HL-60/S4 treated with retinoic acid at 250 ng/mL for 4 days and 3 days (cell line): ENCODE measurements around the gene PBXIP1.

Source experiments
- in situ Hi-C: fragments of 300-500 bp; cut with MboI; formaldehyde crosslinking; loops from 2 replicates; pipeline ENCODE4 v1.7.0; 2022; ENCODE audit warnings: low sequenced_read_pairs

PBXIP1 gene, protein sequence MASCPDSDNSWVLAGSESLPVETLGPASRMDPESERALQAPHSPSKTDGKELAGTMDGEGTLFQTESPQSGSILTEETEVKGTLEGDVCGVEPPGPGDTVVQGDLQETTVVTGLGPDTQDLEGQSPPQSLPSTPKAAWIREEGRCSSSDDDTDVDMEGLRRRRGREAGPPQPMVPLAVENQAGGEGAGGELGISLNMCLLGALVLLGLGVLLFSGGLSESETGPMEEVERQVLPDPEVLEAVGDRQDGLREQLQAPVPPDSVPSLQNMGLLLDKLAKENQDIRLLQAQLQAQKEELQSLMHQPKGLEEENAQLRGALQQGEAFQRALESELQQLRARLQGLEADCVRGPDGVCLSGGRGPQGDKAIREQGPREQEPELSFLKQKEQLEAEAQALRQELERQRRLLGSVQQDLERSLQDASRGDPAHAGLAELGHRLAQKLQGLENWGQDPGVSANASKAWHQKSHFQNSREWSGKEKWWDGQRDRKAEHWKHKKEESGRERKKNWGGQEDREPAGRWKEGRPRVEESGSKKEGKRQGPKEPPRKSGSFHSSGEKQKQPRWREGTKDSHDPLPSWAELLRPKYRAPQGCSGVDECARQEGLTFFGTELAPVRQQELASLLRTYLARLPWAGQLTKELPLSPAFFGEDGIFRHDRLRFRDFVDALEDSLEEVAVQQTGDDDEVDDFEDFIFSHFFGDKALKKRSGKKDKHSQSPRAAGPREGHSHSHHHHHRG

GRCh38 chr1:154955718-154956543 is at the start of gene PBXIP1:
PBXIP1 (minus strand) TSS chr1:154956099; CDS start chr1:154953721, 2,378 bp downstream.
- in situ Hi-C loops, result no loop called here

GRCh38 chr1:155005076-155006011 is 49.4 kb upstream of the PBXIP1 start:
- in situ Hi-C loops, result no loop called here

- in situ Hi-C loops, result no loop called here
These were observed 48.6 kb upstream of the PBXIP1 start for GRCh38 chr1:155004352-155005075.

DNA sequence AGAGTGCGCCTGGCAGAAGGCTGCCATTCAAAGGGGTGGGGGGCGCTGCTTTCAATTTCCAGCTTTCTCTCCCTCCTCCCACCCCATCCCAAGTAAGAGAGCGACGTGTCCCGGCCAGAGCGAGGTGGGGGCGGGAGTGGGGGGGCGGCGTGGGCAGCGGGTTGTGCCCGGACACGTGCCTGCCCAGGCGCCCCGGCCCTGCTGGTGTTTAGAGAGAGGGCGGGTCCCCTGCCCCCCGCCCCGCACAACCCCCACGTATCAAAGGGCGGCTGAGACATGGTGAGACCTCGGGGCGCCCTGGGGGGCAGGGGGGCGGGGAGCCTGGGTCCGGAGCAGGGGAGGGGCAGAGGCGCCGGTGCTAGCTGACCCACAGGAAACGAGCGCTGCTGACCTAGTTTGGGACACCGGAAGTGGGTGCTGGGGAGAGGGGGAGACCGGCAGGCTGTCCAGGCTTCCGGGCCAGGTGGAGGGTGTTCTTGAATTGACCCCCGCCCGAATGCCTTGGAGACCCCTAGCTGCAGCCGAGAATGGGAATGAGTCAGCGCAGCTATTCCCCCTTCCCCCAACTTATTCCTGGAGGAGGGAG is 48.0 kb upstream of the PBXIP1 start:
- in situ Hi-C loops, result no loop called here

DNA sequence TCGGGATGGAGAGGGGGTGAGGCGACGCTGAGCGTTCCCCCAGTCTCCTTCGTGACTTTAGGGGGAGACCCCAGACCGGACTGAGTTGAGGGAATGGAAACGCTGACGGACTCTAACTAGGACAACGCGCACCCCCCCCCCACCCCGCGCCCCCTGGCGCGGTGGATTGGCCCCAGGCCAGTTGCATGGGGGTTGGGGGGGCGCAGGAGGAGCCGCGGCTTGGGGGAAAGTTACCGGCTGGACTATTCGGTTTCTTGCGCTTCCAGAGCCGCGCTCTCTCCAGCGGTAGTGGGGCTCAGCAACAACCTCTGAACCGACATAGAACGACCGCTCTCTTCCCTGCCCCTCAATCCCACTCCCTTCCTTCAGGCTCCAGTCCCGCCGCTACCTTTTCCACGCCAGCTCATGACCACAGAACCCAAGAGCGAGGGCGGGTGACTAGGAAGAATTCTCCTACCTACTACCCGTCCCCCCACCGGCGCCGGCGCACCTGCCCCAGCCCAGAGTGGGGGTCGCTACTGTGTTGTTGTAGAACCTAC is 47.4 kb upstream of the PBXIP1 start:
- in situ Hi-C loops, result no loop called here

DNA sequence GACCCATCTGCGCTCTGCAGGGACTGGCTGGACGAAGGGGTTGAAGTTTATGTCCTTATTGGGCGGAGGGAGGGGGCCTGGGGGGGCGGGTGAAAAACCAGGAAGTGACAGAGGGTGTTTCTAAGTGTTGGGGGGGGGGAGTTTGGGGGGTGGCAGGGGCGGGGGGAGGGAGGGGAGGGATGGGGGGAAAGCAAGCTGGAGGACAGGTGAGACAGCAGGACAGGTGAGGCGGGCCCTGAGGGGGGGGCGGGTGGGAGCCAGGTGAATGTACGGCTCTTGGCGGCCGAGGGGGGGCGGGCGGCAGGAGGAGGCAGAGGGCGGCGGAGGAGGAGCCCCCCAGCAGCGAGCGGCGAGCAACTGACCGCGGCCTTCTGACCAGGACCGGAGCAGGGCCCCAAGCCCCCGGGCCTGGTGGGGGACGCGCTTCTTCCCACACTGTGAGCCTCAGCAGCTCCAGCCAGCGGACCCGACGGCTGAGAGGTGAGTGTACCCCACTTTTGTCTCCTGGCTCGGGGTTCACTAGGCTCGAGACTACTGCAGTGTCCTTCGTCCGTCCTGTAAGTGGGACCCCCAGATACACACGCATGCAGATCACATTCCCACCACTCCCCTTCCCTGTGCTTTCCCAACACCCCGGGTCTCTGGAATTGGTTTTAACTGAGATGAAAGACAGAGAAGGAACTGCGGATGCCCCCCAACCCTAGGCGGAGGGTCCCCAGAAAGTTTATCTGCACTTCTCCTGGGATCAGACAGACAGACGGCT is 46.7 kb upstream of the PBXIP1 start, which contains the start of gene ZBTB7B:
ZBTB7B (plus strand) TSS at position 339 of the 763 bp plus-strand sequence. CDS start 11,859 bp downstream, outside the sequence.
- in situ Hi-C loops, result no loop called here

- in situ Hi-C loops, result no loop called here
These were observed 46.0 kb upstream of the PBXIP1 start for GRCh38 chr1:155001675-155002463.

DNA sequence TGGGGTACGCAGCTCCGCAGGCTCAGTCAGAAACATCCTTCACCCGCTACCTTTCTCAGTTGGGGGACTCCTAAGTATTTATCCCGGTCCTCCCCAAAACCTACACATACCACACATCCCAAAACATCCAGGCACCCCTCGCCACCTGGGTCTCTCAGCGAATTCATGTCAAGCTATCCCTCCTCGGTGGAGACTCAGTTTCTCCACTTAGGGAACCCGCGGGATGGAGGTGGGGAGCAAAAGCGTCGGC is 45.5 kb upstream of the PBXIP1 start:
- in situ Hi-C loops, result no loop called here

DNA sequence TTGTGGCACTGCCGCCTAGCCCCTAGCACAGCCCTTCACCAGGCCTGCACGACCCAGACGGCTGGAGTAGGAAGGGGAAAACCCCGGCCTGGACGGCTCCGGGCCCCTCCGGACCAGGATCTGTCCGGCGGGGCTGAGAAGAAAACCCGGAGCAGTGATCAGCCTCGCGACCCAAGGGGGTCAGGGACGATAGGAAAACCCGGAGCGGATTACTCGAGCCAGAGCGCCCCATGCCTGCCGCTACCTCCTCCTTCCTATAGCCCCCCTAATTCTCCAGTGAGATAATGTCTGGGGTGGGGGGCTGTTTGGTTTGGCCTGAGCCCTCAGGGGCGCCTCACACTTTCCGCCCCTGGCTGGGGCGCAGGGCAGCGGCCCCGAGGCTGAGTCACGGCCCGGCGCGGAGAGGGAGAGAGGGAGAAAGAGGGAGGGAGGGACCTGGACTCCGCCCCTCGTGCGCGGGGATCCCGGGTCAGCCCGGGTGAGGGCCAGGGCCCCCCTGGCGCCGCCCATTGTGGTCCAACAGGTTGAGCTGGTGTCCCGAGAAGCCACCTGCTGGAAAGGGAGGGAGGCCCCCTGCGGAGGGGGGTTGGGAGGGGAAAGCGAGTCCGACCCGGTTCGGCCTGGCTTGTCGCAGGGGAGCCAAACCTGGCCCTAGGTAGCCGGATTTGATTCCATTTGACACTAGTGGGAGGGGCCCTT is 45.0 kb upstream of the PBXIP1 start:
- in situ Hi-C loops, result no loop called here

DNA sequence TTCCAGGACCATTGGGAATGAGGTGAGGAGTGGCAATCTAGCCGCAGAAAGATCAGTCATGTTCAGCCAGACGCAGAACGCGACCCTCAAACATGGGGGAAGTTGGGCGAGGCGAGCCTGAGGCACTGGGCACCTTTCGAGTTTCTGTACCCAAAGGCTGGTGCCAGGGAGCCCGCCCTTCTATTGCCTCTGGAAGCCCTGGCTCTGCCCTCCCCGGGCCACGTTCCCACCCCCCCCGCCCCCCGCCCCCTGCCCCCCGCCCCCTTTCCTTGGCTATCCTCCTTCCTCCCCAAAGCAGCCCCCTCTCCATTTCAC is 44.5 kb upstream of the PBXIP1 start:
- in situ Hi-C loops, result no loop called here

DNA sequence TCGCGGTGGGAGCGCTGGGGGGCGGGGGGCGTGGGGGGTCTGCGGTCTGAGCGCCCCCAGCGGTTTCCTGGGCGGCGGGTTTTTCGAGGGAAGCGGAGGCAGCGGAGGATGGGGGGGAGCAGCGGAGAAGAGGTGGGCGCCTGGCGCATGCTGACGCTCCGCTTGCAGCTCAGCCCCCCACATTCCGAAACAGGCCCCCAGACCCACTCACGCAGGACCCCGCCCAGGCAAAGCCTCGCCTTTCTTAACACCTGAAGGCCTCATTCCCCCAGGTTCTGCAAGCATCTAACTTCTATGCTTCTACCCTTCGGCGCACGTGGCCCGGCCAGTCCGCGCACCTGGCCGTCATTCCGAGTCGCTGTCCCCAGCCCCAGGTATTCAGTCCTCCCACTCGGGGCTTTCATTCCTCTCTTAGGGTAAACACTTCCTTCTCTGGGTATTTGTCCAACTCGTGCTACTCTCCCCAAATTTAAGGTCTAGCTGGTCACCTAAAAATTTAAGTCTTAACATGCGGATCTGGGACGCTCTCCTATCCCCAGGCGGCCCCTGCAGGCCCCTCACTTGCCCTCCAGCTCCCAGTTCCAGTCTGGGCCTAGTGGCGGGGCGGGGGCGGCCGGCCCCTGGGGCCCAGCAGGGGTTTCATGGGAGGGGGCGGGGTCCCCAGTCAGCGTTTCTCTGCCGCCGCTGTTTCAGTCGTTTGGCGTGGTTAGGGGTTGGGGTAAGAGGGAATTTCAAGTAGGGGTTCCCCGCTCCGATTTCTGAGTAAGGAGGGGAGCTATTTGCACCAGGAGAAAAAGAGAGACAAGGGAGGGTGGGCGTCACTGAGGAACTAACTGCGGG is 43.9 kb upstream of the PBXIP1 start:
- in situ Hi-C loops, result no loop called here

GRCh38 chr1:154998818-154999570 is 43.1 kb upstream of the PBXIP1 start:
- in situ Hi-C loops, result no loop called here

DNA sequence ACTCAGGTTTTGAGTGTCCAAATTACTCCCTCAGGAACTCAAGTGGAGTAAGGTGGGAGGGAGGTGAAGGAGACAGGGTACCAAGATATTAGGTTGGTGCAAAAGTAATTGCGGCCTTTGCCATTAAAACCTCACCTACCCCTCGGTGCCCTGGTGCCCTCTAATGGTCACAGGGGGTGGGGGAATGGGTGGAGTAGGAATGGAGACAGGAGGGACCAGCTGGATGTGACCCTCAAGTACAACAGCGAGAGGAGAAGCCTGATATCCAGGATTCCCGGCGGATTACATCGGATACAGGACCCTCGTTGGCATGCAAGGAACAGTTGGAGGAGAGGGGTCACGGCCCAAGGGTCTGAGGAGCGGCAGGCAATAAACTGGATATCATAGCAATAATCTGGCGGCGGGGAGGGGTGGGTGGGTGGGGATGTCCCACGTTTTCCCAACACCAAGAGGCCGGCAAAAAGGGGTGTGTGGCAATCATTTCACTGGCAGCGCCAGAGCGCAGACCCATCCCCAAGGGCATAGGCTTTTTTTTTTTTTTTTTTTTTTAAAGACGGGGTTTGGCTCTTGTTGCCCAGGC is 42.4 kb upstream of the PBXIP1 start:
- in situ Hi-C loops, result no loop called here

GRCh38 chr1:154996966-154997701 is 41.2 kb upstream of the PBXIP1 start:
- in situ Hi-C loops, result no loop called here
